Natural killer cell (primary cell): Measurements from ENCODE around the gene PPP4R1. TPM values are rescaled to one million over a fixed set of nuclear protein-coding genes. Genes with fewer than 3 reads are reported as not detected.

Experiments used
- ATAC-seq, 3 donors: fragments of 150-1000 bp in 2 of 3; fragments of 200-7000 bp in 1 of 3; cut with Tn5 transposase; 1 replicate in 1 of 3; 2 replicates in 2 of 3; pipeline ENCODE4 v1.10.0; 2021; ENCODE audit warnings: mild to moderate bottlenecking in 2 of 3, moderate library complexity in 2 of 3
- DNase-seq, 2 donors: peaks; one replicate each; pipeline versions ENCODE4 v3.0.0 to v3.0.0-alpha.2; 2013 to 2021; ENCODE audit warnings: mixed read lengths in 1 of 2
- H3K27ac ChIP-seq: one replicate; pipeline ENCODE4 v1.5.1; 2013; ENCODE audit warnings: mild to moderate bottlenecking, low read length
- H3K27me3 ChIP-seq: one replicate; pipeline ENCODE4 v1.6.1; 2013; ENCODE audit warnings: low read length; ENCODE audit not compliant: control insufficient read depth, insufficient read depth
- H3K36me3 ChIP-seq: one replicate; pipeline ENCODE4 v1.6.1; 2013; ENCODE audit warnings: low read length; ENCODE audit not compliant: control insufficient read depth, insufficient read depth
- H3K4me1 ChIP-seq: one replicate; pipeline ENCODE4 v1.6.1; 2013; ENCODE audit warnings: low read length; ENCODE audit not compliant: control insufficient read depth, insufficient read depth
- H3K4me3 ChIP-seq: one replicate; pipeline ENCODE4 v1.5.1; 2013; ENCODE audit warnings: low read length
- H3K9me3 ChIP-seq: one replicate; pipeline ENCODE4 v1.6.1; 2013; ENCODE audit warnings: low read length; ENCODE audit not compliant: control insufficient read depth, insufficient read depth
- H3K27ac Mint-ChIP-seq, 2 donors: one replicate each; pipeline ENCODE4 v1.8.0; 2022; ENCODE audit warnings: mild to moderate bottlenecking in 2 of 2, mixed read lengths in 2 of 2, moderate library complexity in 1 of 2
- H3K27me3 Mint-ChIP-seq, 2 donors: one replicate each; pipeline ENCODE4 v1.8.0; 2022; ENCODE audit warnings: low read depth in 2 of 2, mixed read lengths in 2 of 2
- H3K36me3 Mint-ChIP-seq: one replicate; pipeline ENCODE4 v1.8.0; 2022; ENCODE audit warnings: mixed read lengths
- H3K4me1 Mint-ChIP-seq, 2 donors: one replicate each; pipeline ENCODE4 v1.8.0; 2022; ENCODE audit warnings: mixed read lengths in 2 of 2
- H3K4me3 Mint-ChIP-seq: one replicate; pipeline ENCODE4 v1.8.0; 2022; ENCODE audit warnings: mild to moderate bottlenecking, moderate library complexity, mixed read lengths
- H3K9me3 Mint-ChIP-seq, 2 donors: one replicate each; pipeline ENCODE4 v1.8.0; 2022; ENCODE audit warnings: mixed read lengths in 2 of 2
- CTCF ChIP-seq: fragments of 200-600 bp; IDR thresholded peaks from one replicate; pipeline ENCODE4 v1.8.0; 2022; ENCODE audit warnings: antibody characterized with exemption
- WGBS: methylation state at CpG from one replicate; pipeline ENCODE4 v1.1.7; 2013; ENCODE audit warnings: missing lambda C conversion rate; ENCODE audit not compliant: insufficient coverage; 5-methylcytosine and 5-hydroxymethylcytosine counted together
- intact Hi-C: fragments of 100-400 bp; cut with micrococcal nuclease; formaldehyde crosslinking; loops from one replicate; pipeline ENCODE4 v1.14.2; 2022
- total RNA-seq, 4 donors: library from RNA; stranded (reverse); fragments of 120-200 nt in 1 of 4; gene quantifications; one replicate each; pipeline versions ENCODE4 v1.2.3 to v1.2.4, GENCODE V29; 2013 to 2022

Gene PPP4R1
- total RNA-seq, 3 donors from 2014 or later (not counting 1 experiment from before 2014, with no cell fraction given), result 60.5 to 108 (median 72.6) TPM

- WGBS, result 92% methylated on average over 3 of the region's 4 CpGs
- DNase-seq, result no peak
- H3K27ac ChIP-seq, result no peak overlapping the region
- Mint-ChIP-seq H3K4me3 (no peak overlapping the region), H3K36me3 (no peaks in the 10 kb centered on the region), H3K9me3 (no peaks in the 10 kb centered on the region), H3K27ac (no peak overlapping the region), H3K27me3 (peaks cover 6 to 7% of the 10 kb centered on the region in 2 donors), H3K4me1 (no peaks in the 10 kb centered on the region)
- intact Hi-C loops, result no loop called here
- no peaks in the 10 kb centered on the region for H3K36me3 ChIP-seq
- no peak overlapping the region for H3K4me3 ChIP-seq
- no peaks in the 10 kb centered on the region for H3K27me3 ChIP-seq
- no peaks in the 10 kb centered on the region for H3K4me1 ChIP-seq
- TF ChIP-seq CTCF, result no peak
- ATAC-seq, result no peak
- no peaks in the 10 kb centered on the region for H3K9me3 ChIP-seq
Measured at GRCh38 chr18:9638886-9639285, 24.5 kb upstream of the PPP4R1 start.

GRCh38 chr18:9637036-9637767 is 22.8 kb upstream of the PPP4R1 start:
- intact Hi-C loops, result no loop called here
- H3K9me3 Mint-ChIP-seq, result no peaks in the 10 kb centered on the region
- H3K36me3 Mint-ChIP-seq, result no peaks in the 10 kb centered on the region
- Histone ChIP-seq H3K9me3 (no peaks in the 10 kb centered on the region), H3K4me1 (no peaks in the 10 kb centered on the region), H3K27me3 (no peaks in the 10 kb centered on the region), H3K36me3 (no peaks in the 10 kb centered on the region), H3K4me3 (no peak overlapping the region), H3K27ac (no peak overlapping the region)
- DNase-seq, result no peak
- H3K27me3 Mint-ChIP-seq, result peaks cover 6 to 7% of the 10 kb centered on the region in 2 donors
- TF ChIP-seq CTCF, result no peak
- WGBS, result 91% methylated on average over 11 of the region's 11 CpGs
- no peak for ATAC-seq
- H3K4me1 Mint-ChIP-seq, result no peaks in the 10 kb centered on the region
- no peak overlapping the region for H3K27ac Mint-ChIP-seq
- H3K4me3 Mint-ChIP-seq, result no peak overlapping the region

GRCh38 chr18:9634856-9635255 is 20.5 kb upstream of the PPP4R1 start:
- H3K27me3 ChIP-seq, result no peaks in the 10 kb centered on the region
- Mint-ChIP-seq H3K4me1 (no peaks in the 10 kb centered on the region), H3K27ac (no peak overlapping the region), H3K4me3 (no peak overlapping the region), H3K27me3 (peaks cover 3 to 7% of the 10 kb centered on the region in 2 donors), H3K9me3 (no peaks in the 10 kb centered on the region), H3K36me3 (no peaks in the 10 kb centered on the region)
- no peaks in the 10 kb centered on the region for H3K4me1 ChIP-seq
- H3K4me3 ChIP-seq, result no peak overlapping the region
- no peak for ATAC-seq
- H3K36me3 ChIP-seq, result no peaks in the 10 kb centered on the region
- no peaks in the 10 kb centered on the region for H3K9me3 ChIP-seq
- no peak overlapping the region for H3K27ac ChIP-seq
- no peak for TF ChIP-seq CTCF
- no peak for DNase-seq
- WGBS, result 88% methylated on average over 7 of the region's 8 CpGs
- intact Hi-C loops, result no loop called here
